K562 (cell line): ENCODE results near the gene POLR1D.

Source experiments
- EZH2 ChIP-seq: IDR thresholded peaks from 2 replicates; pipeline ENCODE4 v1.6.1; 2012; ENCODE audit warnings: low read depth, mild to moderate bottlenecking, inconsistent platforms, low read length, borderline replicate concordance
- FOSL1 ChIP-seq: fragments of 200-800 bp; sonication (Bioruptor generic); conservative IDR thresholded peaks from 2 replicates; pipeline ENCODE4 v1.6.1; 2016; ENCODE audit warnings: missing genetic modification characterization, missing compliant biosample characterization
- FOXA1 ChIP-seq: fragments of 450-650 bp; IDR thresholded peaks from 2 replicates; pipeline ENCODE4 v1.6.1; 2016; ENCODE audit warnings: mild to moderate bottlenecking, borderline replicate concordance
- GABPA ChIP-seq: fragments of 200-800 bp; sonication (Bioruptor generic); conservative IDR thresholded peaks from 2 replicates; pipeline ENCODE4 v1.6.1; 2016; ENCODE audit warnings: low read depth, missing genetic modification characterization, missing compliant biosample characterization
- GATAD2A ChIP-seq: fragments of 450-650 bp; IDR thresholded peaks from 2 replicates; pipeline ENCODE4 v1.6.1; 2017
- SMARCE1 ChIP-seq: fragments of 450-650 bp; IDR thresholded peaks from 2 replicates; pipeline ENCODE4 v1.7.1; 2016; ENCODE audit warnings: mild to moderate bottlenecking
- TBP ChIP-seq: optimal IDR thresholded peaks from 2 replicates; pipeline ENCODE3; 2011; ENCODE audit warnings: low read depth, low read length, improper control_type of control experiment
- ZNF121 ChIP-seq: sonication (generic); formaldehyde crosslinking; conservative IDR thresholded peaks from 2 replicates; pipeline ENCODE4 v1.8.0; 2022; ENCODE audit warnings: missing genetic modification reagents
- ZNF699 ChIP-seq: fragments of 250-450 bp; sonication (Bioruptor Pico); IDR thresholded peaks from 2 replicates; pipeline ENCODE4 v1.8.0; 2021; ENCODE audit warnings: mild to moderate bottlenecking, moderate library complexity; ENCODE audit not compliant: insufficient replicate concordance
- TF ChIP-seq, protein P1 (sequence below): sonication (generic); formaldehyde crosslinking; IDR thresholded peaks from 2 replicates; pipeline ENCODE4 v1.8.0; 2022; ENCODE audit warnings: missing genetic modification reagents, mild to moderate bottlenecking, moderate library complexity, borderline replicate concordance
- TF ChIP-seq, protein P2 (sequence below), 3 experiments: IDR thresholded peaks in 2 of 3; conservative IDR thresholded peaks in 1 of 3; 2 replicates each; pipeline ENCODE4 v1.5.1; 2011 to 2012; ENCODE audit warnings: low read length in 3 of 3, mild to moderate bottlenecking in 3 of 3, control low read depth in 2 of 3, improper control_type of control experiment in 1 of 3, inconsistent platforms in 1 of 3, low read depth in 1 of 3, mixed read lengths in 1 of 3, moderate library complexity in 1 of 3; ENCODE audit not compliant: insufficient read depth in 2 of 3
- TF ChIP-seq, protein P3 (sequence below), 2 experiments: fragments of 450-650 bp in 1 of 2; sonication (generic) in 1 of 2; formaldehyde crosslinking in 1 of 2; IDR thresholded peaks in 1 of 2; conservative IDR thresholded peaks in 1 of 2; 2 replicates each; pipeline versions ENCODE4 v1.6.1 to v1.8.1; 2016 to 2023; ENCODE audit warnings: mild to moderate bottlenecking in 2 of 2, moderate library complexity in 2 of 2, inconsistent platforms in 1 of 2, missing genetic modification reagents in 1 of 2

DNA sequence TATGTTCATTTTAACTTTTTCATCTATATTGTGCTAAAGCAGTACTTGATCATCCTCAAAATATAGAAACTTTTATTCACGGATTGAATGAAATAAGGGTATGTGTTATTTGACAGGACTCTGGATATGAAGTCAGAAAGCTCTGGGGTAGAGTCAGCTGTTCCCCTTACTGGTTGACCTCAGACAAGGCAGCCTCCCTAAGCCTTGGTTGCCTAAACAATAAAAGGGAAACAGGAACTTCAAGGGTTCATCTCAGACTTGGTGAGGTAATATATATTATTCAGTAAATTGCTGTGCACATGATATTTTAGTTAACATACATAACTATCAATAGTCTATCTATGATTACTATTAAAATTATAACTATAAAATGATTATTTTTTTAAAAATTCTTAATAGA, 13.6 kb downstream of the POLR1D start:
- TF ChIP-seq FOSL1 (tag) (no peak), SMARCE1 (no peak), ZNF699 (CRISPR knock-in tag) (no peak), GATAD2A (no peak), TBP (no peak), GABPA (tag) (no peak), ZNF121 (CRISPR knock-in tag) (no peak), EZH2 (no peak), FOXA1 (no peak)
- TF ChIP-seq, protein P1, sequence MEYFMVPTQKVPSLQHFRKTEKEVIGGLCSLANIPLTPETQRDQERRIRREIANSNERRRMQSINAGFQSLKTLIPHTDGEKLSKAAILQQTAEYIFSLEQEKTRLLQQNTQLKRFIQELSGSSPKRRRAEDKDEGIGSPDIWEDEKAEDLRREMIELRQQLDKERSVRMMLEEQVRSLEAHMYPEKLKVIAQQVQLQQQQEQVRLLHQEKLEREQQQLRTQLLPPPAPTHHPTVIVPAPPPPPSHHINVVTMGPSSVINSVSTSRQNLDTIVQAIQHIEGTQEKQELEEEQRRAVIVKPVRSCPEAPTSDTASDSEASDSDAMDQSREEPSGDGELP (CRISPR knock-in tag) = no peak
- TF ChIP-seq, protein P2, sequence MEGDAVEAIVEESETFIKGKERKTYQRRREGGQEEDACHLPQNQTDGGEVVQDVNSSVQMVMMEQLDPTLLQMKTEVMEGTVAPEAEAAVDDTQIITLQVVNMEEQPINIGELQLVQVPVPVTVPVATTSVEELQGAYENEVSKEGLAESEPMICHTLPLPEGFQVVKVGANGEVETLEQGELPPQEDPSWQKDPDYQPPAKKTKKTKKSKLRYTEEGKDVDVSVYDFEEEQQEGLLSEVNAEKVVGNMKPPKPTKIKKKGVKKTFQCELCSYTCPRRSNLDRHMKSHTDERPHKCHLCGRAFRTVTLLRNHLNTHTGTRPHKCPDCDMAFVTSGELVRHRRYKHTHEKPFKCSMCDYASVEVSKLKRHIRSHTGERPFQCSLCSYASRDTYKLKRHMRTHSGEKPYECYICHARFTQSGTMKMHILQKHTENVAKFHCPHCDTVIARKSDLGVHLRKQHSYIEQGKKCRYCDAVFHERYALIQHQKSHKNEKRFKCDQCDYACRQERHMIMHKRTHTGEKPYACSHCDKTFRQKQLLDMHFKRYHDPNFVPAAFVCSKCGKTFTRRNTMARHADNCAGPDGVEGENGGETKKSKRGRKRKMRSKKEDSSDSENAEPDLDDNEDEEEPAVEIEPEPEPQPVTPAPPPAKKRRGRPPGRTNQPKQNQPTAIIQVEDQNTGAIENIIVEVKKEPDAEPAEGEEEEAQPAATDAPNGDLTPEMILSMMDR (IDR thresholded peaks at IDR 0.05 in 2 of 3, conservative IDR thresholded peaks at IDR 0.05 in 1 of 3; ENCODE audit: insufficient read depth in 2 of 3, low read depth in 1 of 3, low read length in 3 of 3) = no peak
- TF ChIP-seq, protein P3, sequence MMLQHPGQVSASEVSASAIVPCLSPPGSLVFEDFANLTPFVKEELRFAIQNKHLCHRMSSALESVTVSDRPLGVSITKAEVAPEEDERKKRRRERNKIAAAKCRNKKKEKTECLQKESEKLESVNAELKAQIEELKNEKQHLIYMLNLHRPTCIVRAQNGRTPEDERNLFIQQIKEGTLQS (IDR thresholded peaks at IDR 0.05) = no peak
- TF ChIP-seq, protein P3 (CRISPR knock-in tag; conservative IDR thresholded peaks at IDR 0.05) = no peak
